ENCODE results near the gene OR4C6.

OR4C6 gene

GRCh38 chr11:55661901-55662300, at the start of gene OR4C6:
Gene OR4C6 (plus strand): TSS chr11:55662201. CDS start chr11:55665167, 2,966 bp downstream.
- no peak for DNase-seq

- no peak for DNase-seq
Observed at GRCh38 chr11:55624531-55624930, 37.5 kb upstream of the OR4C6 start.

GRCh38 chr11:55634813-55635212, 27.2 kb upstream of the OR4C6 start, which contains the start of gene OR4P4:
Gene OR4P4 (plus strand): TSS chr11:55635113.
- DNase-seq, result no peak

- DNase-seq, result no peak
Observed at GRCh38 chr11:55648027-55648426, 14.0 kb upstream of the OR4C6 start, which contains the start of gene OR4S2. Gene OR4S2 (plus strand): TSS chr11:55648327. CDS start chr11:55650904, 2,577 bp downstream.

DNA sequence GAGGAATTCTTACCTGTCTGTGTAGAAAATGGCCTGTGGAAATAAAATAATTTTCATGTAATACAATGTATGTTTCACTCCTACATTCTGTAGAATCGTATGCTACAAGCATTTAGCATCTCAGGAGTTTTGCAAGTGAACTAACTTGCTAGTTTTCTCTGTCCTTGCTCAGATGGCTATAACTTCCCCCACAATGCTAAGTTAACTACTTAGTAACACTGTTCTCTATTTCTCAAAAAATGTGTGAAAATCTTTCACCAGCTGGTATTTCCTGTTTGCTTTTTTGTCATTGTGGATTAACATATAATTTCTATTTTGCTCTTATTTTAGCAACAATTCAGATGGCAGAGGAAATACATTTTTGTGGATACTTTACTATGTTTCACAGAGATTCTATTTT, 9.4 kb upstream of the OR4C6 start:
- DNase-seq, result no peak

GRCh38 chr11:55655096-55655495, 6.9 kb upstream of the OR4C6 start:
- DNase-seq, result no peak

DNA sequence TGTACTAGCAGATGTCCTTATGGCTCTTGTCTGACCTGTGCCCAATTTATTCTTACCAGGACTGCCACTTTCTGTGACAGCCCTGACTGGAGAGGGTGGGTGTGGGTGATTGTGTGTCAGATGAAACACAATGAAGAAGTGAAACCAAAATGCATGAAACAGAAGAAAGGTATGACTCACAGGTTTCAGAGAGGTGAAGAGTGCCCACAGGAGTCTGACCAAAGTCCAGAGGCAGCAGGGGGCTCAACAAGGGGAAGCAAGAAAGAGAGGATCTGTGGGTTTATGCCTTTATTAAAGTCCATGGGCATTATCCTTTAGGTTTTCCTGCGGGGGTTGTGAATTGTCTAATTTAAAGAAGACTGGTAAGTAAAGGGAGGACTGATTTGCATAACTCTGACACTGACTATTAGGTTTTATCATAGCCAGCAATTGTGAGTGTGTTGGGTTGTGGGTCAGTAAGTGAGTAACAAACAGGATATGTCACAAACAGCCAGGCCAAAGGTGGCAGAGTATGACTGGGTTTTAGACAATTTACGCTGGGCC, 3.9 kb upstream of the OR4C6 start:
- no peak for DNase-seq

DNA sequence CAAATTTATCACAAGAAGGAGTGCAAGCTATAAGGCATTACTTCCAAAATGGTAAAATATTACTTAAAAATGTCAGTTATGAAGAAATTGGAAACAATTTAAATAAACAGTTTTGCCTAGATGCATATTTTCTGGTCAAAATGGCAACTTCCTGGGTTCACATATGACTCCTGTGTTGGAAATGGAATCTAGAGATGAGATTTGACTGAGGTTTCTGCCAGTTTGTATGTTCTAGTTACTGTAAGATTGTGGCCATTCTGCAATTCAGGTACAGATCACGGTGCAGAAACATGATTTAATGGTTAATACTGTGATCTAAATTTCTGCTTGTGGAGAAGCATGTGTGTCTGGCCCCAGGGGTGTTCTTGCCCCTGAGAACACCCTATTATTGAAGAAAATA, 3.4 kb upstream of the OR4C6 start:
- DNase-seq, result no peak

DNA sequence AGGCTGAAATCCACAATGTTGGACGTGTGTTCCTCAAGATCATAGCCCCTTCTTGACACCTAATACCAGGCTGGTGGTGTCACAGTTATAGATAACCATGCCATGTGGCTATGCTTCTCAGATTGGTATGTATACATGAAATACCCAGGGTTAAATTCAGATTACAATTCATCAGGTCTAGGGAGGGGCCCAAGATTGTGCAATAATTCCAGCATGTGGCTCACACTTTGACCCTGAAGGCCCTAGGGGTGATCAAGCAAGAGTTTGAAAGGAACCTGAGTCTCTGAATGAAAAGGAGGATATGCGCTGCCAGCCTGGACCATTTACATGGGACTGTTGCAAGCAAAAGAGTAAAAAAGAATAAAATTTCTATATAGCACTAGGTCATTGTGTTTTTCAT, 7.4 kb downstream of the OR4C6 start:
- DNase-seq, result no peak

DNA sequence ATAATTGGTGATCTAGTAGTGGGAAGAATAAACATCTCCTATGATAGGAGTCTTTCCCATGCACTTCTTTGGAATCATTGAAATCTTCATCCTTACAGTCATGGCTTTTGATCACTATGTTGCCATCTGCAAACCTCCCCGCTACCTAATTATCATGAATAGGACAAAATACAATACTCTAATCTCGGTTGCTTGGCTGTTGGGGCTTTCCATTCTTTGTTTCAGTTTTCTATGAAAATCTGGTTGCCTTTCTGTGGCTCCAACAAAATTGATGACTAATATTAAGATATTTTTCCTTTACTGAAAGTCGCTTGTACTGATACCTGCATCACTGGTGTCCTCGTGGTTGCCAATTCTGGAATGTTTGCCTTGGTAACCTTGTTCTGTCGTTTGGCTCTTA, 11.9 kb downstream of the OR4C6 start:
- no peak for DNase-seq

- DNase-seq, result no peak
Observed at GRCh38 chr11:55697817-55698216, 35.8 kb downstream of the OR4C6 start.

- DNase-seq, result no peak
Observed at GRCh38 chr11:55701429-55701828, 39.4 kb downstream of the OR4C6 start.

GRCh38 chr11:55707029-55707428, 45.0 kb downstream of the OR4C6 start:
- DNase-seq, result no peak

- DNase-seq, result no peak
Observed at GRCh38 chr11:55714982-55715888, 53.2 kb downstream of the OR4C6 start.
